GM19372 (cell line): ENCODE measurements around the gene SGPP2.
"Not testable (repeated sequence)": the region's sequence is repeated elsewhere in the genome, so short reads cannot be mapped to it uniquely, and the experiment has no call there.

Experiments used
- ATAC-seq: cut with Tn5 transposase; IDR thresholded peaks from one replicate; pipeline ENCODE4 v1.9.1; 2021; ENCODE audit warnings: mild to moderate bottlenecking, low read depth, moderate library complexity; ENCODE audit not compliant: unreplicated experiment

The SGPP2 gene, protein sequence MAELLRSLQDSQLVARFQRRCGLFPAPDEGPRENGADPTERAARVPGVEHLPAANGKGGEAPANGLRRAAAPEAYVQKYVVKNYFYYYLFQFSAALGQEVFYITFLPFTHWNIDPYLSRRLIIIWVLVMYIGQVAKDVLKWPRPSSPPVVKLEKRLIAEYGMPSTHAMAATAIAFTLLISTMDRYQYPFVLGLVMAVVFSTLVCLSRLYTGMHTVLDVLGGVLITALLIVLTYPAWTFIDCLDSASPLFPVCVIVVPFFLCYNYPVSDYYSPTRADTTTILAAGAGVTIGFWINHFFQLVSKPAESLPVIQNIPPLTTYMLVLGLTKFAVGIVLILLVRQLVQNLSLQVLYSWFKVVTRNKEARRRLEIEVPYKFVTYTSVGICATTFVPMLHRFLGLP

DNA sequence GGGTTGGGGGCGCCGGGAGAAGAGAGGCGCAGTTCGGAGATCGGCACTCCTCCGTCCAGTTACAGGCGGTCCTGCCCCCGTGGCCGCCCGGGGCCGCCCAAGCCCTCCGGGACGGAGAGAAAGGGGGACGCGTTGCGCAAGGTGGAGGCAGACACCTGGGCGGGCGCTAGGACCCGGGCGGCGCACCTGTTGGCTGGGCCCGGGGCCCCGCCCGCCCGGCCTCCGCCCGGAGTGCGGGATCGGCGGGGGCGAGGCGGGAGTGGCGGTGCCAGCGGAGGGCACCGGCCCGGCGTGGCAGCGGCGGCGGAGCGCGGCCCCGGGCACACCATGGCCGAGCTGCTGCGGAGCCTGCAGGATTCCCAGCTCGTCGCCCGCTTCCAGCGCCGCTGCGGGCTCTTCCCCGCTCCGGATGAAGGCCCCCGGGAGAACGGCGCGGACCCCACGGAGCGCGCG lies at the start of gene SGPP2:
SGPP2 (plus strand) TSS at position 268 of the 453 bp plus-strand sequence; CDS start at position 328, 60 bp downstream.
- peak; percentile 33 for ATAC-seq

DNA sequence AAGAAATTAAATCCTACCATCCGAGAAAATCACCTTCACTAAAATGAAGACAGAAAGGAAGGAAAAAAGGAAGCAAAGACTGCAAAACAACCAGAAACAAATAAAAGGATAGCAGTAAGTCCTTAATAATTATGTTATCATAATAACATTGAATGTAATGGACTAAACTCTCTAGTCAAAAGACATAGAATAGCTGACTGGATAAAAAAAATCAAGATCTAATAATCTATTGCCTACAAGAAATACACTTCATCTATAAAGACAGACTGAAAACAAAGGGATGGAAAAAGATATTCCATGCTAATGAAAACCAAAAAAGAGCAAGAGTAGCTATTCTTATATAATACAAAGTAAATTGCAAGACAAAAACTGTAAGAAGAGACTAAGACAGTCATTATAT lies 48.5 kb upstream of the SGPP2 start:
- no peak for ATAC-seq

DNA sequence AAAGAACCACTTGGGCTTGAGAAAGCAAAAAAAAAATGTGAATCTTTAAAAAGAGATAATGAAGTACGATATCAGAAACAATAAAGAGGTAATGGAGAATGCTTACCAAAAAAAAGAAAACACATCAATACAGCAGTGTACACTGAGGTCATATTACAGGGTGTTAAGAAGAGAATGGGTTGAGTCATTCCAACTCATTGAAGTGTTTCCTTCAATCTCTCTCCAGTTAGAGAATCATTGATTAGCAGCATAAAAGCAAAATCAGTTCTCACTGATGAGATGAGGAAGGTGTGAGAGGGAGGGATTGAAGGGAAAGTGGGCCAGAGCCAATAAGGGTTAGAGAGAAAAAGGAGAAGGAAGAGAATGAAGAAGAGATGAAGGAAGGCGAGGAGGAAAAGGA lies 43.9 kb upstream of the SGPP2 start:
- no peak for ATAC-seq

DNA sequence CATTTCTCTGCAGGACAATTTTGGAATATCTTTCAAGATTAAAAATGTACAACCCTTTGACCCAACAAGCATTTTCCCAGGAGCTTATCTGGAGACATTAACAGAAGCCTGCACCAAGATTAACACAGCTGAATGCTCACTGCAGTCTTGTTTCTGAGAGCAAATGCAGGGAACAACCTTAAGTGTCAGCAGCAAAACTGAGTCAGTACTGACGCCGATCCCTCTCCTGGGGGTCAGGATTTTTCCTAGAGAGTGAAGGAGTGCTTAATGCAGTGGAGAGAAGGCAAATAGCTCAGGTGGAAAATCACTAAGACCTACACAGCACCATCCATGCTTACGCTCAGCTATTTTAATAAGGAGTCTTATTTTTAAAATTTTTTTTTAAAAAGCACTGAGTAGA lies 42.8 kb upstream of the SGPP2 start:
- ATAC-seq: no peak

DNA sequence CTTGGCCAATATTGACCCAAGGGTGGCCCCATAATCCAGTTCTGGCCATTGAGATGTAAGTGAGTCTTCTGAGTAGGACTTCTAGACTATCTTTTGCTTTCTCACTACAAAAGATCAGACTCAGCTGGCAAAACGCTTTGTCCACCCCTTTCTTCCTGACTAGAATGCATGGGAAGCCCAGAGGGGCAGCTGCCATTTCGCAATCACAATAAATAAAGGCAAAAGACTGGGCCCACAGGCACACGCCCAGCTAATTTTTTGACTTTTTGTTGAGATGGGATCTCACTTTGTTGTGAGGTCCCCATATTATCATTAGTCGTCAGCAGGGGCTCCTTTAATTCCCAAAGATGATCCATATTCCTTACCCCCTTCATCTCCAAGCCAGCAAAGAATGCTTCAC lies 41.1 kb upstream of the SGPP2 start:
- ATAC-seq: no peak

DNA sequence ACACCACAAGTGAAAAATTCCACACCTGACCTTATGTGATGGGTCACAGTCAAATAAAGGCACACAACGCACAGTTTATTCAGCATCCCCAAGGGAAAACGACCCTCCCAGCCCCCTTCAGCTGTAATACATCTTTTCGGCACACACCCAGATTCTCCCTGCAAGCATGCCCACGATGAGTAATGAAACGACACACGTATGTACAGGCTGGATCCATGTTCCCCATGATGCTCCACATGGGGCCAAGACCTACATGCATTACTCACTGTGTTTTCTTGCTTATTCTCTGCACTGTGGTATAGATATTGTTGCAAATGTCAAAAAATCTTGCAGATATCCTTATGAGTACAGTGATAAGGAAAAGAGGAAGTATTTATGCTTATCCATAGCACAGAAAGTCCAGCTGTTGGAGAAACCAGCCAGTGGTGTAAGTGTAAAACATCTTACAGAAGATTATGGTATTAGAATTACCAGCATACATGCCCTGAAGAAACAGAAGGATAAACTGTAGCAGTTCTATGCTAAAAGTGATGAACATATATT lies 32.5 kb upstream of the SGPP2 start:
- ATAC-seq: no peak

DNA sequence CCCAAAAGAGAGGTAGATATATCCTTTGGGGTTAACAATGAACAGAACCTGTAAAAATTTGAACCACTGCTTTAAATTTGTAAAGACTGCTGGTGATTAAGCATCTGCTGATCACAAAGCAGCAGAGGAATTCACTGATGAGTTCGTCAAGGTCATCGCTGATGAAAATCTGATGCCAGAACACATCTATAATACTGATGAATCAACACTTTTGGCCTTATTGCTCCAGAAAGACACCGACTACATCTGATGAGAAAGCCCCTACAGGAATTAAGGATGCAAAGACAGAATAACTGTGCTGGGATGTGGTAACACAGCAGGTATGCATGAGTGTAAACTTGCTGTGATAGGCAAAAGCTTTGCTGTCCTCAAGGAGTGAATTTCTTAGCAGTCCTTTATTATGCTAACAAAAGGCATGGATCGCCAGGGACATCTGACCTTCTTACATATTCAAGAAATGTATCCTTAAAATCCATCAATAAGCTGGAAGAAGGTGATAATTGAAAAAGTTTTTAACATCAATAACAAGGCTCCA lies 30.5 kb upstream of the SGPP2 start:
- no peak for ATAC-seq

DNA sequence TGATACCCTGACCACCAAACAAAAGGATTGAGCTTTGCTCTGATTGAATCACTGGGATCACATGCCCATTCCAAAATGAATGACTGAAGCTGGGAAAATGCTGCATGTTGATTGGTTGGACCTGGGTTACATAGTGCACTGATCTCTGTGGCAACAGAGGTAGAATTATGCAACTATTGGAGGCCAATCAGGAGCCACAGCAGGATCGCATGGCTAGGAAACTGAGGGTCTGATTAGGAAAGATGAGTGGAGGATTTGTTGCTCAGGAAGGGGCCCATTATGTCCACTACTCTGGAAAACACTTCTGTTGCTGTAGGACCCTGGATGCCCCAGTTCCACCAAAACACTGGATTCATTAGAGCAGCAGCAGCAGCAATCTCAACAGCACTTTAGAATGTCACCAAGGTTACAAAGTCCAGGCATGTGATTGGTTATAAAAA lies 25.9 kb upstream of the SGPP2 start:
- ATAC-seq: no peak

DNA sequence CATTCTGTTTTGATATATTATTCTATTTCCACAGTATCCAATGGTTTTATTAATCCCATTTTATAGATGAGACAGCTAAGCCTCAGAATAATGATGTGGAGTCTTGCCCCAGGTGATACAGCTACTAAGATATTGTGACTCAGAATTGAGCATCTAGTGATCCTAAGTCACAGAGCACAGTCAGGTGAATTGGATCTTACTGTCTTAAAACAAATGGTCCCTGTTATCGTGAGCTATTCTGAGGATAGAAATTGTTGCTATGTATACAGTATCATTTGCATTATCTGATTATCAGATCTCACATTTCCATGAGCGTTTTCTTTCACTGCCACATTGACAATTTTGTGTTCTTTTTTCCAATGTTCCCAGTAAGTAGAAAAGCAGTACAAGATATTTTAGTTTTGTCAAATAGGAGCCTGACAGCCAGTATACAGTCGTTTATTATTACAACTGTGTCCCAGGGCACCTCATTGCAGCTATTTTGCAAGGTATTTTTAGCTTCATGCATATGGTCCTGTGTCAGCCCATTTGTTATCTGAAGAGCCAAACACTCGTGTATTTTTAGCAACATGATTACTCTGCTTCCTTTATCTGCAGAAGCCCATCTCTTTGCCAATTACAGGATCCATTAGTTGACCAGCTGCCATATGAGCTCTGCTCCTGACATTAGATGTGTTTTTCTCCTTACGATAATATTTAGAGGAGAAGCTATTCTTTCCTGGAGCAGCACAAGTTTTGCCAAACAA lies 25.1 kb upstream of the SGPP2 start:
- no peak for ATAC-seq

DNA sequence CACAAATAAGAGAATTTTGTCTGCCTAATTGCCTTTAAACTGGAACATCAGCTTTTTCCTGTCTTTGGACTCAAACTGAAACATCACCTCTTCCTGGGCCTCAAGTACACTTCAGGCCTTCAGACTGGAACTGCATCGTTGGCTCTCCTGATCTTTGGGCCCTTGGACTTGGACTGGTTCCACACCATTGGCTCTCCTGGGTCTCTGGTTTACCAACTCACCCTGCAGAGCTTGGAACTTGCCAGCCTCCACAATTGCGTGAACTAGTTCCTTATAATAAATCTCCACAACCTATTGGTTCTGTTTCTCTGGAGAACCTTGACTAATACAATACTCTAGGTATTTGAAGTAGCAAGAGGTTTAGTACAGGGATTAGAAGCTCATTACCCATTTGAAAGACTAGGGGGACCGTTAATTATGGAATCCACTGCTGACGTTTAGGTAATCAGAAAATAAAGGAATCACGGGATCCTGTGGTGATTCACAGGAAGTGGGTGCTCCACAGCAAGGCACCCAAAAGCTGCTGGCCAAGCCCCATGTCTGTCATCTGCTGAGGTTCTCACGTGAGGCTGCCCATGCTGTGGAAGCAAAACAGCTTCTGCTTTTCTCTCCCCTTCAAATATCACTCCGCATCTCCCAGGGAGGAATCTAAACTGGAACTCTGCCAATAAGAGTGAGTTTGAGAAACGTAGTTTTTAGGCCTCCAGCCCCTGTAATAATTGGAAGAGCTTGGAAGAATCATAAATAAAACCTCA lies 20.0 kb upstream of the SGPP2 start:
- ATAC-seq: no peak

DNA sequence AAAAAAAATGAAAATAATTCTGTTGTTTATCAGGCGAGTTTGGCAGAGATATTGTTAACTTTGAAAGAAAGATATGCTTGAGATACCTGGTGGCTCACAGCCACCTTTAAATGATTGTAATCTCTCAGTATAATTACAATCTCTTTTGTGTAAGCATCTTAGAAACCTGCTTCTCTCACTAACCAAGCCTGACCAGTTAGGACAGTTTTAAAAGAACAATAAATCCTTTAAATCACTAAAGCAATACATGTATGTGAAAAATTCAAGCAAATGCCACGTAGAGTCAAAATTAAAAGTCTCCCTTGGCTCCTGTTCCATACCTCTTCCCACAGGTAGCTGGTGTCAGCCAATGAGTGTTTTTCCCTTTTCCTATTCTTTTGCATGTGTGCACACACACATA lies 15.7 kb upstream of the SGPP2 start:
- ATAC-seq: no peak

DNA sequence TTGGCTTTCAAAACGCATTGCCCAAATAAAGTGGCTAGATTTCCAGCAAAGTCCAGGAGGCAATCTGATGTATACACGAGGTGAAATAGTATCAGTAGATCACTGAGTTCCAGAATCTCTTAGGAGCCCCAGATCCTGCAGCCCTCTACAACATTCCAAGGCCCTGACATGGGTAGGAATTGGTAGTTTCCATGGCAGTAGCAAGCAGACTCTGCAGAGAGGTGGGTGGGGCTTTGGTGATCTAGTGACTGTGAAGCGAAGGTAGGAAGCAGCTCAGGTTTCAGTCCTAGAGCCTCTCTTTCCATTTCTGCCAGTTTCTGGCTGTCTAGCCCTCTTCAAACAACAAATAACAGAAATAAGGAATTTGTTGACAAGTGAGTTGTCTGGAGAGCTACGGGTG lies 13.8 kb upstream of the SGPP2 start:
- no peak for ATAC-seq

DNA sequence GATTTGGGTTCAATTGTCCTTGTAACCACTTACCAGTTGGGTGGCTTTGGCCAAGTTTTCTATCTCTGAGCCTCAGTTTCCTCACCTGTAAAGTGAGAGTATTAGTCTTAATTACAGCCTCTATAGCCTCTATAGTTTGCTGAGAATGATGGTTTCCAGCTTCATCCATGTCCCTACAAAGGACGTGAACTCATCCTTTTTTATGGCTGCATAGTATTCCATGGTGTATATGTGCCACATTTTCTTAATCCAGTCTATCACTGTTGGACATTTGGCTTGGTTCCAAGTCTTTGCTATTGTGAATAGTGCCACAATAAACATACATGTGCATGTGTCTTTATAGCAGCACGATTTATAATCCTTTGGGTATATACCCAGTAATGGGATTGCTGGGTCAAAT lies 12.0 kb upstream of the SGPP2 start:
- ATAC-seq: not testable (repeated sequence)

DNA sequence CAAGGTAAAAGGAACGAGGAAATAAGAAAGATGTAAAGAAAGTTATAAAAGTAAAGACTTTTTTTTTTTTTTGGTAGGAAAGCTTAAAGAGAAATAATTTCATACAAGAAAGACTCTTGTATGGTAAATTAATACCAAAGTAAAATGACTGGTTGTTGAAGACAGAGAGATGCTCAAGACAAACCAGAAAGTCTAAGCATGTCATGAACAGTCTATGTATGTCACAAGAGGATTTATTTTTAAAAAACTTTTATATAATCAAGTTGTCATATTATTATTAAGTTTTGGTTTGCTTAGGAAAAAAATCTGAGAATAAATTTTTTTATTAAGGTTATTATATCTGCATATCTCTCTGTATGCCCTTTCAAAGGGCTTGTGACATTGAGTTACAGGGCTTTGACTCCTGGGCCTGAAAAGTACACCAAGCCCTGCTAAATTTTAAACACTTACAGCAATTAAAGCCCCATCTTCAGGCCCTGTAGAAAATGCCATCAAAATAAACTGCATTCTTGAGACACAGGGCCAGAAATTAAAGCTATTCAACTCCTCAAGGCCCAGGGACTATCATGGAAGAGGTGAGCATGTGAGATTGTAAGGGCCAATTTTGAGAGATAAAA lies 10.9 kb upstream of the SGPP2 start:
- ATAC-seq: no peak

DNA sequence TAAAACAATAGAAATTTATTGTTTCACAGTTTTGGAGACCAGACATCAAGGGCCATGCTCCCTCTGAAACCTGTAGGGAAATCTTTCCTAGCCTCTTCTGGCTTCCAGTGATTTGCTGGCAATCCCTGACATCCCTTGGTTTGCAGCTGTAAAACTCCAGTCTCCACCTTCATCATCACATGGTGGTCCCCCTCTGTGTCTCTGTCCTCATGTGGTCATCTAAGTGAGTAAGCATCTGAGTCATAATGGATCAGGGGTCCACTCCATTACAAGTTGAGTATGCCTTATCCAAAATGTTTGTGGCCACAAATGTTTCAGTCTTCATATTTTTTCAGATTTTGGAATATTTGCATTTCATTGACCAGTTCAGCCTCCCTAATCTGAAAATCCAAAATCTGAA lies 5.6 kb upstream of the SGPP2 start:
- no peak for ATAC-seq

DNA sequence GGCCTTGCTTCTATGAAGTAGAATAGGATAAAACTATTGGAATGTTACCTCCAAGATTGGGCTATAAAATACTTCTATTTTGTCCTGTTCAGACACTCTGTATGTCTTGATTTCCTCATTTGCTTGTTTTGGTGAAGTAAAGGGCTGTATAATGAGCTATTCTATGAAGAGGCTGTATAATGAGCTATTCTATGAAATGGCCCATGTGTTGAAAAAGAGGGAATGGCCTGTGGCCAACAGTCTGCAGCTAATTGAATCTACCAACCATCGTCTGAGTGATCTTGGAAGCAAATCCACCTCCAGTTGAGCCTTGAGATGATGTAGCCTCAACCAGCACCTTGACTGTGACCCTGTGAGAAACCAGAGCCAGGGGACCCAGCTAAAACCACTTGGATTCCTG lies 3.8 kb upstream of the SGPP2 start:
- no peak for ATAC-seq

DNA sequence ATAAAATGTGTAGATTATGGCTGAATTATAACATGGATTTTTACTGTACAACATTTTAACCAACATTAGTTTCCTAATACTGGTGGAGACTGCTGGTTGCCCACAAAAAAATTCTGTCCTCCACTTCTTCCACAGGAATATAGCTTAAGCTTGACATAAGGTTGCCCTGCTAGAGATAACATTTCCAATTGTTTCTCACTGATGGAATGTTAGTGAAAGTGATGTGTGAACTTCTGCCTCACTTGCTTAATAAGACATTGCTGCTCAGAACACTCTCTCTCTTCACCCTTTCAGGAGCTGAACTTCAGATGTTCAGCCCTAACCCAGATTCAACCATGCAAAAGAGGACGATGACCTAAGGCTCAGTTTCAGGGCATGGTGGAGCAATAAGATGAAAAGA lies 2.7 kb upstream of the SGPP2 start:
- ATAC-seq: no peak

DNA sequence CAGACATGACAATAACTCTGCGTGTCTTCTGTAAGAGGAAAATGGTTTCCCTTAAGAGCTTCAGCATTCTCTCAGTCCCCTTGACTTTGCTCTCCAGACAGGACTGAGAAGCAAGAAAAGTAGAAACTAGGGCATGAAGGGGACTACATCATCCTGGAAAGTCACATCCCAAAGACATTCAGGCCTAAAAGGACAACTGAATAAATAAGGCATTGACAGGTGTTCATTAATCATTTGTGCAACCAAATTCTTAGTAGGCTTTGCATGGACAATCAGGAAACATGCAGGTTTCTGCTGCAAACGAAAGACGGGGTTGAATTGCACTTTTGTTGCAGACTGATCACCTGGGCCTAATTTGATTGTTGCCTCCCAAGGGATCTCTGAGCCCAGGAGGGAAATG lies 1.2 kb upstream of the SGPP2 start:
- no peak for ATAC-seq

DNA sequence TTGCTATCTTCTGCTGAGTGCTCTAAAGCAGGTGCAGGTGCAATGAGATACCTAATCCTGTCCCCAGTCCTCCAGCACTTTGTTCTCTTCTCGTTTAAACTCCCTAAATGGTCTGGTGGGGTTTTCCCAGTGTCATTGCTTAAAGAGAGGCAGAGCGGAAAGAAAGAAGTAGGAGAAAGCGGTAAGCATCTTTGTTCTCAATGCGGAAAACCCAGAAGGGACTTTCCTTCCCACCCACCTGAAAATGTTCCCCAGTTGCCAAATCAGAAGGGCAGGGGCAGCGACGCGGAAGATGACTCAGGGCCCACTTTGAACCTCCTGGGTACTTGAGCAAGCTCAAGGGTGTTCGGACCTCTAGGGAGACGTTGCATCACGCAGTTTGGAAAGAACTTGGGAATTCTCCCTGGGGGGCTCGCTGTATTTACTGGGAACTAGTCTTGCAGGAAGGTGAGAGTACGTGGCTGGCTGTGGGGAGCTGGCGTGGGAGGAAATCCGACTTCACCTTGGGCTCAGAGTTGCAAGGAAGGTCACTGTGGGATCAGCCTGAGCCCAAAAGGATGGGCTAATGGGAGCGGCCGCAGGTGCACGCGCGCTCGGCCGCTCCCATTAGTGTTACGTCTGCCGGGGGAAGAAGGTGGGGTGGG lies 589 bp upstream of the SGPP2 start:
- ATAC-seq: peak; percentile 17
